T-helper 1 cell treated with Interleukin-12 subunit alpha and Interleukin-12 subunit beta and Interleukin-4 antibody, amounts not matched to agents 30 μg/mL and 1 μg/mL, for 36 hours (primary cell): Measurements from ENCODE around the gene PTPRS.
"Not testable (repeated sequence)": the region's sequence is repeated elsewhere in the genome, so short reads cannot be mapped to it uniquely, and the experiment has no call there.

Experiments
- H3K27ac Mint-ChIP-seq: one replicate; pipeline ENCODE4 v1.8.0; 2021; ENCODE audit warnings: mild to moderate bottlenecking, mixed read lengths
- H3K27me3 Mint-ChIP-seq: one replicate; pipeline ENCODE4 v1.8.0; 2021; ENCODE audit warnings: low read depth, mixed read lengths
- H3K36me3 Mint-ChIP-seq: one replicate; pipeline ENCODE4 v1.8.0; 2021; ENCODE audit warnings: low read depth, mixed read lengths
- H3K4me1 Mint-ChIP-seq: one replicate; pipeline ENCODE4 v1.8.0; 2021; ENCODE audit warnings: low read depth, mixed read lengths
- H3K4me3 Mint-ChIP-seq: one replicate; pipeline ENCODE4 v1.8.0; 2021; ENCODE audit warnings: mild to moderate bottlenecking, moderate library complexity, mixed read lengths
- H3K9me3 Mint-ChIP-seq: one replicate; pipeline ENCODE4 v1.8.0; 2021; ENCODE audit warnings: mixed read lengths

PTPRS gene

GRCh38 chr19:5333581-5334365 lies 6.8 kb downstream of the PTPRS start:
- Mint-ChIP-seq H3K4me3 (no peak overlapping the region), H3K9me3 (no peaks in the 10 kb centered on the region), H3K27me3 (peaks cover 42% of the 10 kb centered on the region), H3K27ac (no peak overlapping the region), H3K36me3 (no peaks in the 10 kb centered on the region), H3K4me1 (peaks cover 5% of the 10 kb centered on the region)

GRCh38 chr19:5332501-5332900 lies 8.1 kb downstream of the PTPRS start:
- Mint-ChIP-seq H3K9me3 (no peaks in the 10 kb centered on the region), H3K36me3 (no peaks in the 10 kb centered on the region), H3K27me3 (peaks cover 29% of the 10 kb centered on the region), H3K4me1 (peaks cover 5% of the 10 kb centered on the region), H3K4me3 (no peak overlapping the region), H3K27ac (no peak overlapping the region)

- Mint-ChIP-seq H3K27me3 (peaks cover 23% of the 10 kb centered on the region), H3K27ac (no peak overlapping the region), H3K4me1 (peaks cover 5% of the 10 kb centered on the region), H3K36me3 (no peaks in the 10 kb centered on the region), H3K4me3 (no peak overlapping the region), H3K9me3 (no peaks in the 10 kb centered on the region)
These were observed 8.8 kb downstream of the PTPRS start for GRCh38 chr19:5331790-5332189.

GRCh38 chr19:5330307-5330720 lies 10.3 kb downstream of the PTPRS start:
- no peak overlapping the region for H3K27ac Mint-ChIP-seq
- H3K4me3 Mint-ChIP-seq: no peak overlapping the region
- H3K36me3 Mint-ChIP-seq: no peaks in the 10 kb centered on the region
- peaks cover under 1% of the 10 kb centered on the region for H3K4me1 Mint-ChIP-seq
- H3K27me3 Mint-ChIP-seq: peaks cover 10% of the 10 kb centered on the region
- no peaks in the 10 kb centered on the region for H3K9me3 Mint-ChIP-seq

- no peaks in the 10 kb centered on the region for H3K4me1 Mint-ChIP-seq
- H3K27me3 Mint-ChIP-seq: peaks cover under 1% of the 10 kb centered on the region
- H3K36me3 Mint-ChIP-seq: no peaks in the 10 kb centered on the region
- H3K27ac Mint-ChIP-seq: no peak overlapping the region
- H3K4me3 Mint-ChIP-seq: no peak overlapping the region
- H3K9me3 Mint-ChIP-seq: no peaks in the 10 kb centered on the region
These were observed 11.5 kb downstream of the PTPRS start for GRCh38 chr19:5329141-5329540.

GRCh38 chr19:5328407-5328806 lies 12.2 kb downstream of the PTPRS start:
- not testable (repeated sequence) for H3K4me1 Mint-ChIP-seq, H3K4me3 Mint-ChIP-seq, H3K27ac Mint-ChIP-seq, H3K9me3 Mint-ChIP-seq, H3K36me3 Mint-ChIP-seq, H3K27me3 Mint-ChIP-seq

- Mint-ChIP-seq H3K4me1 (no peaks in the 10 kb centered on the region), H3K27me3 (no peaks in the 10 kb centered on the region), H3K36me3 (no peaks in the 10 kb centered on the region), H3K4me3 (no peak overlapping the region), H3K27ac (no peak overlapping the region), H3K9me3 (no peaks in the 10 kb centered on the region)
These were observed 13.5 kb downstream of the PTPRS start for GRCh38 chr19:5326986-5327623.

- Mint-ChIP-seq H3K4me3 (no peak overlapping the region), H3K27me3 (no peaks in the 10 kb centered on the region), H3K9me3 (no peaks in the 10 kb centered on the region), H3K36me3 (no peaks in the 10 kb centered on the region), H3K4me1 (no peaks in the 10 kb centered on the region), H3K27ac (no peak overlapping the region)
These were observed 14.1 kb downstream of the PTPRS start for GRCh38 chr19:5326545-5326944.

GRCh38 chr19:5324947-5325346 lies 15.7 kb downstream of the PTPRS start:
- no peak overlapping the region for H3K4me3 Mint-ChIP-seq
- no peaks in the 10 kb centered on the region for H3K4me1 Mint-ChIP-seq

GRCh38 chr19:5323475-5323811 lies 17.2 kb downstream of the PTPRS start:
- Mint-ChIP-seq H3K27me3 (no peaks in the 10 kb centered on the region), H3K4me3 (no peak overlapping the region), H3K9me3 (no peaks in the 10 kb centered on the region), H3K36me3 (no peaks in the 10 kb centered on the region), H3K4me1 (no peaks in the 10 kb centered on the region), H3K27ac (no peak overlapping the region)

More at GRCh38 chr19:5324947-5325346, 15.7 kb downstream of the PTPRS start:
- Mint-ChIP-seq H3K27ac (no peak overlapping the region), H3K9me3 (no peaks in the 10 kb centered on the region), H3K27me3 (no peaks in the 10 kb centered on the region), H3K36me3 (no peaks in the 10 kb centered on the region)

GRCh38 chr19:5321851-5322681 lies 18.5 kb downstream of the PTPRS start:
- Mint-ChIP-seq H3K27ac (no peak overlapping the region), H3K4me3 (no peak overlapping the region), H3K36me3 (no peaks in the 10 kb centered on the region), H3K9me3 (no peaks in the 10 kb centered on the region), H3K27me3 (no peaks in the 10 kb centered on the region), H3K4me1 (no peaks in the 10 kb centered on the region)

- Mint-ChIP-seq H3K27me3 (no peaks in the 10 kb centered on the region), H3K9me3 (no peaks in the 10 kb centered on the region), H3K27ac (no peak overlapping the region), H3K4me3 (no peak overlapping the region), H3K36me3 (no peaks in the 10 kb centered on the region), H3K4me1 (no peaks in the 10 kb centered on the region)
These were observed 19.5 kb downstream of the PTPRS start for GRCh38 chr19:5321066-5321642.

- Mint-ChIP-seq H3K36me3 (no peaks in the 10 kb centered on the region), H3K9me3 (no peaks in the 10 kb centered on the region), H3K27me3 (no peaks in the 10 kb centered on the region), H3K4me1 (no peaks in the 10 kb centered on the region), H3K27ac (no peak overlapping the region), H3K4me3 (no peak overlapping the region)
These were observed 21.1 kb downstream of the PTPRS start for GRCh38 chr19:5319516-5319915.

GRCh38 chr19:5318306-5318705 lies 22.3 kb downstream of the PTPRS start:
- Mint-ChIP-seq H3K27me3 (no peaks in the 10 kb centered on the region), H3K4me3 (no peak overlapping the region), H3K4me1 (no peaks in the 10 kb centered on the region), H3K36me3 (no peaks in the 10 kb centered on the region), H3K9me3 (no peaks in the 10 kb centered on the region), H3K27ac (no peak overlapping the region)
